ENCODE data around the gene BMPER.

BMPER gene

DNA sequence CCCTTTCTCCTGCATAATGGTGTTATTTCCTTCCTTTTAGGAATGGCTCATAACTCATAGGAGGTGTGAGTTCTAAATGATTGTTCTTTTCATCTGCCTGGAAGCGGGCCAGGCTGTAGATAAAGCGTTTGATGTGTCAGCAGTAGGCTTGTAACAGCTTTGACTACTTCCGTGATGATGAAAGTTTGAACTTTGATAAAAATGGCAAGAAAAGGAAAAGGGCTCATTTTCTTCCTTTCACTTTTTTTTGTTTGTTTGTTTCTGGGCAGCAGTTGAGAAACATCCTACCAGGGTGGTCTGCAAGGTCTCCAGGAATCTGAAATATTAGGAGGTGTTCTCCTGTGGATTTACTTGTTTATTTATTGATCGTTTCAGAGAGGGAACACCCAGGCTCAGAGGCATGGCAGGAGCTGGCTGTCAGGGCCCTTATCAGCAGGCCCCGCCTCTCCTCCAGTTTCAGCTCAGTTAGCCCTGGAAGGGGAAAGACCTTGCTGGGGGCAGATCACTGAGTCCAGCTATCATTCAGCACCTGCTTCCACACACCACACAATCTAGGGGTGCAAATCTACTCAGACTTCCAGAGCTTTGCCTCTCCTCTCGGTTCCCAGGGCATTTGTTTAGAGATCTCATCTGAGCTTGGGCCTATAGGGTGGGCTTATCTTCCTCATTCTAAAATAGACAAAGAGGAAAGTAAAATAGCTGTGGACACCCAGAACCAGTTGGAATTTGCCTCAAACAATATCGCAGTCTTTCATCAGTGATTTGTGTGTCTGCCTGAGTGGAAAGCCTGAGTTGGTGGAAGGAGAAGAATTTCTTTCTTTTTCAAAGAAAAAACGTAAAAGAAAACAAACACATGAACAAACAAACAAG lies 130.9 kb downstream of the BMPER start:
- DNase-seq, result no peak

DNA sequence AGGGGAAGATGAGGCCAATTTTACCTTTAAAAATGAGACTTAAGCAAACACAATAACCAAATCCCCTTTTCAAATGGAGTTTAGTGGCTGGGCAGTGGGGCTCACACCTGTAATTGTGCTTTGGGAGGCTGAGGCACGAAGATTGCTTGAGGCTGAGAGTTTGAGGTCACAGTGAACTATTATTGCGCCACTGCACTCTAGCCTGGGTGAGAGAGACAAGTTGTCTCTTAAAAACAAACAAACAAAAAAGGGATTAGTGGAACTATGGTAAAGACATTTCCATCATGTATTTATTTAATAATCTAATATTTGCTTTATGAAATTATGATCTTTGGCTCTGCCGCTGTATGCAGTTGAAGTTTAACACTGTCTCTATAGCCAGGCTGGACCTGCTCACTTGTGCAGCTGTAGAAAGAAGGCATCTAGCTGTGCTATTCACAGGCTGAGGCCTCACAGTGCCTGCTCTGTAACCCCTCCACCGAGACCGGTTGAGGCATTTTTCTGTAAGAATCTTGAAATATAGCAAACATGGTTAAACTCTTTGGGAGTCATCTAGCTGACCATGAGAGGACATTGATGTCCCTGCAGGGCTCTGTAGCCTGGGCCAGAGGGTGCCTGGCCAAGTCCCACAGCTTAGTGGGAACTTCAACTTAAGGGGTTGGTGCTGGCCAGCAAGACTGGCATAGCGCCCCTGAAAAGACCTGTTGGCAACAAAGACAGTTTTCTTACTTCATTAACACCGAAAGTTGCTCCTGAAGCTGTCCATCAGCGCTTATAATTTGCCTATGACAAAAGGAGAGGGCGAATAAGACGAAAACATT lies 131.8 kb downstream of the BMPER start:
- DNase-seq, result no peak

DNA sequence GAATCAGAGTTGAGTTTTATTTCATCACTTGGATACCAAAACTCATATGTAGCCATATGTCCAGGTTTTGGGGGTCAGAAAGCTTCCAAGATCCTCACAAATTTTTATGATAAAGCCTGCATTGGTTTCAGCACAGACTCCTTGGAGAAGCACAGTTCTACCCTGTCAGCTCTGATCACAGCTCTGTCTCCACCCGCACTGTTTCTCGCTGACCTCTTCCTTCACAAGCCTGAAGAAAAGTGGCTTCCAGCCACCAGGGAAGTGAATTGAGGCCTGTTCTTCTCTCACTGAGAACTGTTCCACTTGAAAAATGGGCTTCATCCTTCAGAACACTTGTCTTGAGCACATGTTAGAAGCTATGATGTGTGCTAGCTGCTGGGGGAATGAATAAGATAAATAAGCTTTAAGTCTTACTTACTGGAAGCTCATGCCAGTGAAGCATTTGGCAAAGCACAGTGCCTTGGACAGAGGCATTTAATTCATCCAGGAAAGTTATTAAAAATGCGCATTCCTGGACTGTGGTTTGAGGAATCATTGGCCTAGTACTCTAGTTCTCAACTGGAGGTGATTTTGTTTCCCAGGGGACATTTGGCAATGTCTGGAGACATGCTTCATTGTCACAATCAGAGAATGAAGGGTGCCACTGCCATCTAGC lies 133.6 kb downstream of the BMPER start:
- DNase-seq, result no peak

DNA sequence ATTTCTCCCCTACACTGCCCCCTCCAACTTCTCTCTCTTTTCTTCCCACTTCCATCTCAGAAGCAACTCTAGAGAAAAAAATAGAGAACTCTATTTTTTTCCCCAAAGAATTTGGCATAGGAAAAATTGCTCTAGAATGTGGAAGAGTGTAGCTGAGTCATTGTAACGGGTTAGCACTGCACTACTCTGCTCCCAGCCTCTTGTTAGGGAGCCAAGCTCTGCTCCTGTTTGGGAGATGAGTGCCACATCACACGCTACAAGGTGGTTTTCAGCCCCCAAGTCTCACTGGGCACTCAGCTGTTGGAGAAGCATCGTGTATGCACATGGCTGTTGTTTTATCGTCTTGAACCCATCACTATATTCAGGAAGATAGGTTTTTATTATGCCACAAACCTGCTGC lies 136.4 kb downstream of the BMPER start:
- DNase-seq, result no peak

DNA sequence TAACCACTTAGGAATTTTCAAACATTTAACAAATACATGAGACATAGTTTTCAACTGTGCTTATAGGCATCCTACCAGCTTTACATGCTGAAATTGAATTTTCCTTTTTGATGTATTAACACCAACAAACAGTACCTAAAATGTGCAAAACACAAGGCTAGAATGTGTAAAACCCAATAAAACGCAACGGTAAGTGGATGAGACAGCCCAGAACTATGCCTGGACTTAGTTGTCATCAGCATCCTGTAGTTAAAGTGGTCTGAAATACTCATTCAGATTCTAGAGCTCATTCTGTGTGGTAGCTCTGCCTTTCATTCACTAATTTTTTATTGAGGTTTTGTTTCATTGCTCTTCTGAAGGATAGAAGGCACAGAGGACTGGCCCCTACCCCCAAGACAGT lies 137.1 kb downstream of the BMPER start:
- DNase-seq, result no peak

- no peak for DNase-seq
Observed at GRCh38 chr7:34043461-34044305, 138.3 kb downstream of the BMPER start.

DNA sequence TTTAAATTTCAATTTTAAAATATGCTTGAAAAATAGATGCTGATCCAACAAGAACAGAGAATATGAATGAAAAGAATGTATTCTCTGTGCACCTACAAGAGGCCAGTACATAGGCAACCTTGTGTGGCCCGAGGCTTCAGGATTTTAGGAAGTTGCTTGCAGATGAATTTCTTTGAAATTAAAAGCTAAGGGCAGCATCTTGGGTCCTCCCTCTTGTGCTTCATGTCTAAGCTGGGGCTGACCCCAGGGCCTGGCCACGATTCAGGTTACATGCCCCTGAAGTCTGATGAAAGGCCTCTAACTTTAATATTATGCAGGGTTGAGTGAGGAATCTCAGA lies 138.9 kb downstream of the BMPER start:
- no peak for DNase-seq

DNA sequence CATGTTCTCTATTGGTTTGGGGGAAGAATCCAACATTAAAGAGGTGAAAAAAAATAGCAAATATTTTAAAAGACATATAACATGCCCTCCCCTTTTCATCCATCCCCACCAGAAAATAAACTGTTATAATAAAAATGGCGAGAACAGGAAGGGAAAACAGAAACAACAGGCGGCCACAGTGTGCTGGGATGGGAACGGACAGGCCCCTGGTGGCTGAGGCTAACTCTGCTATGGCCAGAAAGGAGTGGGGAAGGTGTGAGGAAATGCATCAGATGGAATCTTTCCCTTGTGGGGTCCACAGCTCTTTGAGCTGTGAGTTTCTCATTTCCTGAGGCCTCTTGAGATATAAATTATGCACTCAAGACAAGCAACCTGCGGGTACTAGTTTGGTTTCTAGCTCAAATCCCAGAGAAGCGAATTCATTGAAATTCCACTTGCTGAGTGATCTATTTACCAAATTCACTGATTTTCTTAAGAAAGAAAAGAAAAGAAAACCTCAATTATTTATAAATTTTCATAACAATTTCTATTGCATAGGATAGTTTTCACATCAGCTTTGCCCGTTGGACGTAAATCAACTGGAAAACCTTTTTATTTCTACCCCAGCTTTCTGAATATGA lies 139.5 kb downstream of the BMPER start:
- DNase-seq, result no peak

DNA sequence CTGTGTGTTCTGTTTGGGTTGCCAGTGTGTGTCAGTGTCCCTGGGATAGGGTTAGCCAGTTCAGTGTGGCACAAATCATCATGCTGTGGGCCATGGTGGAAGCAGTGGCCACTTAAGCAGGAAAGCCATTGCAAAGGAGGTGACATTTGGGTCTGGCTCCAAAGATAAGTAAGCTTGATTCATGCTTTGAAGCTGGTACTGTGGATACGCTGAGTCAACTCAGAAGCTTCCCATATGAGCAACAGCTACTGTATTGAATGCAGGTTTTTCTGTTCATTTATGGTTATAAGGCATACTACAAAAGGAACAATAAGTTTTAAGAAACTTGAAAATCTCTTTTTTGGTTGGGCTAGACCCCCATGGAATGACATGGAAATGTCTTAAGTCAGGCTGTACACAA lies 143.1 kb downstream of the BMPER start:
- no peak for DNase-seq

- DNase-seq, result no peak
Observed at GRCh38 chr7:34054075-34054474, 148.7 kb downstream of the BMPER start.

DNA sequence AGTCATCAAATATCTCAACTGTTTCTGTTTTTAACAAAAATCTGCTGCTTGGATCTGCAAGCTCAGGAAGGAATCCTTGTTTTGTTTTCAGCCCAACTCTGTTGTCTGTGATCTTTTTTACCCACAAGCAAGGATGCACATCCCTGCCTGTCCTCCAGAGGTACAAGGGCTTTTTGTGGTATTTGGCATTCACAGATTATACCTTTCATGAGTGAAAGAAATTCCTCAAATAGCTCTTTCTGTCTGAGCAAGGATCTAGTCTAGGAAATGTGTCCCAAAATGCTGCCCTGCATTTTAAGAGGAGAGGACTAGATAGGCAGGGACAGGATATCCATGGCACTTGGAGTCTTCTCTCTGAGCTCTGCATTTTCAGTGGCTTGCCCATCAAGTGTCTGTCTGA lies 151.8 kb downstream of the BMPER start:
- DNase-seq, result no peak

GRCh38 chr7:34057956-34058355 lies 152.6 kb downstream of the BMPER start:
- DNase-seq, result no peak

DNA sequence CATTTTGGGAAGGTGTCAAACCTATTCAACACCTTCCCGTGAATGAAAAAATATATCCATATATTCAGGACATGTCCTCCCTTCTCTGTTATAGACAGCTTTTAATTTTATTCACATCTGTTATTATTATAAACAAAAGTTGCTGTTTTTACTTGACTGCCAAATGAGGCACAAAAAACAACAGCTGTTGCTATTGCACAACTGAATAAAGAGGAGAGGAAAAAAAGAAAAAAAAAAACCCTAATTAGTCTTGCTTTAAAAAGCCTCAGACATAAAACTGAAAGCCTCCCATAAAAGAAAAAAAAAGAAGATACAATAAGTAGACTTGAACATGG lies 153.4 kb downstream of the BMPER start:
- DNase-seq, result no peak

- DNase-seq, result no peak
Observed at GRCh38 chr7:34059136-34059828, 153.9 kb downstream of the BMPER start.

- no peak for DNase-seq
Observed at GRCh38 chr7:34060196-34060947, 155.0 kb downstream of the BMPER start.

- no peak for DNase-seq
Observed at GRCh38 chr7:34061149-34061548, 155.8 kb downstream of the BMPER start.

GRCh38 chr7:34062341-34062740 lies 157.0 kb downstream of the BMPER start:
- no peak for DNase-seq

DNA sequence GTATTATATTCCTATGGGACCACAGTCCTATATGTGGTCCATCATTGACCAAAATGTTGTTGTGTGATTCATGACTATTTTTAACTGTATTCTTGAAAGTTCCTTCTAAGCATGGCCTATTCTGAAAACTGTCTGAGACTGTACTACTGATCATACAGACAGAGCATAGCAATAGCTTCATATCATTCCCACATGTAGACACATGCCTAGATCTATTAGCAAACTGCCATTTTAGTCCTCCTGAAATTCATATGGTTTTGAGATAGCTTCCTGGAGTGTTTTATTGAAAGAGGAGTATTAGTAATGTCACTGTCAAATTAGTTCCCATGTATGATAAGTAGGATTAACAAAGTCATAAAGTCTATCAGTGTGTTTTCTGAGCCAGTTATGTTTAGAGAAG lies 157.5 kb downstream of the BMPER start:
- no peak for DNase-seq

DNA sequence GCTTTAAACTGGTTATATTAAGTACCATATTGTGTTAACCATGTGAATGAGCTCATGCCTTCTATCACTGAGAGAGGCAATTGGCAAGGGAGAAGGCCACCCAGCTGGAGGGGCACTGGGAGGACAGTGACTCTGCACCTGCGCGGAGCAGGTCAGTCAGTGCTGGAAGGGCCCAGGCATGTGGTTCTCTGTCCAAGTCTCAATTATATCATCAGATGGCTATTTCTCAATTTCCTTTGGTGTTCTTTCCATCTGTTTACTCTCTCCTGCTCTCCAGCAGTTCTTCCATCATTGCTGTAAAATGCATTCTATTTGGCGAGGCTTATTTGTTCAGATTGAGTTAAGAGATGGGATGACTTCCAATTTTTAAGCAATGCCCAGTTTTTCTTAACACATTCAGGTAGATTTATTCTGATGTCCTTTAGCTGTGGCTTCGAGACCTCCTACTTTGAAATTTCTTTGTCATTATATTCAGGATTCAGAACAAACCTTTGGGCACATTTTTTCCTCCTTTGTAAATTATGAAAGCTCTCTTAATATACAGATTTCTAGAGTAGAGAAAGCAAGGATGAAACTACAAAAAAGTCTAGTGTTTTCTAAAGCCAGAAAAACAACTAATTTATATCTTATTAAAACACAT lies 159.3 kb downstream of the BMPER start:
- no peak for DNase-seq

DNA sequence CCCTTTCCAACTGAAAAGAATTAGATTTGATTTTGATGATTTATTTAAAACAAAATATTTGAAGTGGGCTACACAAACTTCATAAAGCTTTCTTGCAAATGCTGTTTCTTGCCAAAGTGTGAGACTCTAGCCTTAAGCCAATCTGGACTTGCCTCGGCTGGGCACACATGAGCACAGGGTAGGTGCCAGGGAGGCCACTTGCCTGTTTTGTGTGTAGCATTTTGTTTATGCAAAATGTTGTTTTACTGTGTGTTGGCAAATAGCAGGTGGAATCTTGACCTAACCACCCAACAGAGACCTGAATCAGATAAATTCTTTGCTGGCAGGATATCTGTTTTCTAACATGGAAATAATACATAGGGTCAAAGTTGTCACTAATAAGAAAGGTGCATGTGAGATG lies 161.1 kb downstream of the BMPER start:
- no peak for DNase-seq

All from NCI-H2029 treated with DMSO at 0.1 percent for 48 hours (cell line).